ENCODE data around the gene LRRC17. TPM values are rescaled to one million over a fixed set of nuclear protein-coding genes. Genes with fewer than 3 reads are reported as not detected.
"Not testable (repeated sequence)": the region's sequence is repeated elsewhere in the genome, so short reads cannot be mapped to it uniquely, and the experiment has no call there.

Gene LRRC17
- total RNA-seq, 3 donors from 2014 or later = 0.14 TPM; not detected in 2

DNA sequence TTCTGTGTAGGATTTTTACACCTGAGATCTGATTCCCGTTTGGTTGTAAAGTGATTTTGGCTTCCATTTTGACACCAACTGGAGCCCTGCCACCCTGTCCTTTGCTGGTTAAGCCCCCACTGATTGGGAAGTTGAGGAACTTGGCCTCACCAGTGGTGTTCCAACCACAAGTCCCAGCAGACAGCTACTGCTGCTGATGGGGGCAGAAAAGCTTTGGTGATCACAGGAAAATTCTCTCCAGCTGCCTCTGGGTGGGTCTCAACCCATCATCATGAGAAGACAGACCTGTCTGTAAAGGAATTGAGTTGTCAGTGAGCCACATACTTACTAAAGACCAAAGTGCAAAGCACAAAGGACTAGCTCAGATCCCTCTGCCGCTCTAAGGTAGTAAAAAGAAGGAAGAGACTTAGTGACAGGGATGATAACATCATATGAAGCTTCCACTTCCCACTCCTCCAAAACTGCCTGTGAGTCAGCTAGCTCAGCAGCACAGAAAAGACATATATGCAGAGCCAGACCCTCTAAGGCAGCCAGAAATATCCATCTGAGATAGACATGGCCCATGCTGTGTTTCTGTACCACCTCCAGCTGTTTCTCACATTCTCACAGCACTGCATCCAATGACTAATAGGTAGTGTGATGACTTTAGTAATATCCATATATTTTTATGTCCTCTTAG lies 22.4 kb upstream of the LRRC17 start:
- peaks cover 5% of the 10 kb centered on the region for H3K27me3 Mint-ChIP-seq (ENCODE audit: low read depth)
- H3K4me3 Mint-ChIP-seq = no peak overlapping the region
- no peaks in the 10 kb centered on the region for H3K36me3 Mint-ChIP-seq (ENCODE audit: insufficient read depth)
- H3K4me1 Mint-ChIP-seq (ENCODE audit: low read depth) = no peaks in the 10 kb centered on the region
- DNase-seq (no peak), ATAC-seq (no peak)
- H3K9me3 Mint-ChIP-seq = no peaks in the 10 kb centered on the region

DNA sequence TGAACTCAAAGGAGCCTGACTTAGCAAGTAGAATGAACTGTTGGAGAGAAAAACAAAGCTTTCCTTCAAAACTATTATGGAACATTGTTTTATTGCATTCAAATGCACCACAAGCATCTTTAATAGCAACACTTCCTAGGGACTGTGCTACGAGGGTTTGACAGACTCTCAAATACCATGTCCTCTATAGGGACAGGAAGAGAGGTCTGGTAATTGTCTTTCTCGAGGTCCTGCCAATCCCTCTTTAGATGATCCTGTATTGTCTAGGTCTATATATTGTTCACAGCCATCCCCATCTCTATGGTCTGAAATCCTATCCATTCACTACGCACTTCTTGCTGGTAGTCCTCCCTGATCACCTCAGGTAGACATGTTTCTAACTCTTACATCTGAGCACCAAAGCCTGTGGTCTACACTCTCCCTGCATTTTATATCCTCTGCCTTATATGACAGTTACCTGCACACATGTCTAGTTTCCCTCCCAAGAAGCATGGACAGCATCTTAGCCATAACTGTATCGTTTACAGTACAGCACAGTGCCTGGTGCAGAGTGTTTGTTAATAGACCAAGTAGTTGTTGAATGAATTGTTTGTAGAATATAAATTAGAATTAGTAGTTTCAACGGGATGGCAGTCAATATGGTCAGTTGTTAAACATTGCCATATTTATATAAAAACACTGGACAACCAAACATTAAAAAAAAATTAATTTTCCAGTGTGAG lies 21.7 kb upstream of the LRRC17 start:
- ATAC-seq = no peak

GRCh38 chr7:102891693-102892261 lies 21.0 kb upstream of the LRRC17 start:
- H3K4me3 Mint-ChIP-seq = no peak overlapping the region
- H3K36me3 Mint-ChIP-seq (ENCODE audit: insufficient read depth) = no peaks in the 10 kb centered on the region
- H3K4me1 Mint-ChIP-seq (ENCODE audit: low read depth) = no peaks in the 10 kb centered on the region
- DNase-seq (no peak), ATAC-seq (no peak)
- H3K27me3 Mint-ChIP-seq (ENCODE audit: low read depth) = peaks cover 5% of the 10 kb centered on the region
- H3K9me3 Mint-ChIP-seq = no peaks in the 10 kb centered on the region

More for the DNA sequence above, 21.7 kb upstream of the LRRC17 start:
- Mint-ChIP-seq H3K9me3 (no peaks in the 10 kb centered on the region), H3K4me3 (no peak overlapping the region), H3K4me1 (ENCODE audit: low read depth) (no peaks in the 10 kb centered on the region), H3K36me3 (ENCODE audit: insufficient read depth) (no peaks in the 10 kb centered on the region), H3K27me3 (ENCODE audit: low read depth) (peaks cover 5% of the 10 kb centered on the region)
- DNase-seq = no peak

DNA sequence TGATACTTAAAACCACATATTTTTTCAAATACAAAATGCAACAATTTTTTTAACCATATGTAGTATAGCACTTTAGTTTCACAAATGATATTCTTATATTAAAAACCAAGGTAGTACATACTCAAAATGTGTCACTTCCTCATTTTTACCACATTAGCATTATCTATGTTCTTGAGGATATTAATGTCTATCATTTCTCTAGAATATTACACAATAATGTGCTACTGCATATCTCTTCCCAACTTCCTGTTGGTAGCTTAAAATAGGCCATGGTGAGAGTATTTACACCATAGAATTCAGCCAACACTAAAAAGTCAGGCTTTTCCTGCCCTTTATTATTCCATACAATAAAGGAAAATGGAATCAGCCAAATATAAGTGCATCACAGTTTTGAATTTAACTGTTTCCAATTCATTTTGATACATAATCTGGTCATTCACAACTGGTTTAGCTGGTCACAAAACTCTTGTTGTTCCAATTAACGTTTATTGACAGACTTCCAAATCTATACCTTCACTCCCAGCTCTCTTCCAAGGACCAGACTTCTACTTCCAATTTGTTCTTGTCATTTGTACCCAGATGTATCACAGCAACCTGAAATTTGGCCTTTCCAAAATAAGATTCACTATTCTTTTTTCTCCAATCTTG lies 20.0 kb upstream of the LRRC17 start:
- H3K27me3 Mint-ChIP-seq (ENCODE audit: low read depth) = peaks cover 5% of the 10 kb centered on the region
- DNase-seq = no peak
- no peaks in the 10 kb centered on the region for H3K4me1 Mint-ChIP-seq (ENCODE audit: low read depth)
- H3K36me3 Mint-ChIP-seq (ENCODE audit: insufficient read depth) = no peaks in the 10 kb centered on the region
- H3K4me3 Mint-ChIP-seq = no peak overlapping the region
- no peaks in the 10 kb centered on the region for H3K9me3 Mint-ChIP-seq
- ATAC-seq = no peak

DNA sequence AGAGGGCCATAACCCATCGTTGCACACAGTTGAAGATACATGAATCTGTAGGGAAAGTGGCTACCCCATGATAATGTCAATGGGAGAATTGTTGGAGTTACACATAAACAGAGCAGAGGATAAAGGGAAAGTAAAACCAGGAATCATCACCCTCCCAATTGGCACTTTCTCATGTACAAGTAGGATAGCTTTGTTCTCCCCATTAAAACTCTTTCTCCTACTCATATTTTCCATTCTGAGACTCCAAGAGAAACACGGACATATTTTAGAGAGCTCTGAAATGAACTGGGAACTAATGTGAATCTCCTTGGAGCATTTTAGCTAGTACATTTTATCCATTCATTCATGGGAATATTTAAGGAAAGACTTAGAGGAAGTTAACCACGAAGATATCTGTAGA lies 17.2 kb upstream of the LRRC17 start:
- Mint-ChIP-seq H3K36me3 (ENCODE audit: insufficient read depth) (no peaks in the 10 kb centered on the region), H3K27me3 (ENCODE audit: low read depth) (peaks cover 2% of the 10 kb centered on the region), H3K4me1 (ENCODE audit: low read depth) (no peaks in the 10 kb centered on the region), H3K4me3 (no peak overlapping the region), H3K9me3 (no peaks in the 10 kb centered on the region)
- ATAC-seq (no peak), DNase-seq (no peak)

GRCh38 chr7:102896585-102896984 lies 16.2 kb upstream of the LRRC17 start:
- no peaks in the 10 kb centered on the region for H3K36me3 Mint-ChIP-seq (ENCODE audit: insufficient read depth)
- no peaks in the 10 kb centered on the region for H3K9me3 Mint-ChIP-seq
- ATAC-seq = no peak

DNA sequence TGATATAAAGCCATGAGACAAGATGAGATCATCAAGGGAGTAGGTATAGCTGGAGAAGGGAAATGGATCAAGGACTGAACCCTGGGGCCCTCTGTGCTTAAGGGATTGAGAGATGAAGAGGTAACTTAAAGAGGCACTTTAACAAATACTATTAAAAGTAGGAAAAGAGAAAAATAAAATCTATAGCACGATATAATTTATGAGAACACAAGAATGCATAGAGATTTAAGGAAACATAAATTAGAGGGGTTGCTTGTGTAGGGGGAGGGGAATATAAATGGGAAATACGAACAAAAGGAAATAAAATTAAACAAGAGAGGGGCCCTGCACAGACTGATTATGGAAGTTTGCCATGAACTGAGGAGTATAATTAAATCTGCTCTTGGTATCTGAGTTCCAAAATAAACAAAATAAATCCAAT lies 15.6 kb upstream of the LRRC17 start:
- DNase-seq (no peak), ATAC-seq (no peak)

More at GRCh38 chr7:102896585-102896984, 16.2 kb upstream of the LRRC17 start:
- DNase-seq = no peak
- Mint-ChIP-seq H3K4me1 (ENCODE audit: low read depth) (no peaks in the 10 kb centered on the region), H3K27me3 (ENCODE audit: low read depth) (peaks cover 2% of the 10 kb centered on the region), H3K4me3 (no peak overlapping the region)

DNA sequence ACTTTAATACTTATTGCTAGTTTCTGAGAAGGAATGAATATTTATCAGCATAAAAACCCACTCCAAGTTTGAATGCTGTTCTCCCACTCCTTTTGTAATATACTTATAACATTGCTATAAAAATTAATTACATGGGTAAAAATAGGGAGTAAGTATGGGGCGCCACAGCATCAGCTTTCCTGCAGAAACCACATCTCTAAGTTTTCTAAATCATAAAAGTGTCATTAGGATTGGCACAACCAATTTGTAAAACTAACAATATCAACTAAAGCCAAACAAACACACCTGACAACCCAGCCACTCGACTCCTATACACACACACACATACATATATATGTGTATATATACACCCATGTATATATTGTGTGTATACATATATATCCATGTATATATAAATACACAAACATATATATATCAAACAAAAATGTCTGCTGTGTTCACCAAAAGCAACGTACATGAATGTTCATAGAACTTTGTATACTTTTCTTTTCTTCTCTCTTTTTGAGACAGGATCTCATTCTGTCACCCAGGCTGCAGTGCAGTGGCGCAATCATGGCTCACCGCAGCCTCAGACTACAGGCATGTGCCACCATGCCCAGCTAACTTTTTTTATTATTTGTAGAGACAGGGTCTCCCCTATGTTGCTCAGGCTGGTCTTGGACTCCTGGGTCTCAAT lies 14.8 kb upstream of the LRRC17 start:
- no peaks in the 10 kb centered on the region for H3K9me3 Mint-ChIP-seq
- ATAC-seq = no peak

More for the DNA sequence above, 15.6 kb upstream of the LRRC17 start:
- Mint-ChIP-seq H3K4me3 (no peak overlapping the region), H3K27me3 (ENCODE audit: low read depth) (peaks cover 2% of the 10 kb centered on the region), H3K4me1 (ENCODE audit: low read depth) (no peaks in the 10 kb centered on the region), H3K36me3 (ENCODE audit: insufficient read depth) (no peaks in the 10 kb centered on the region), H3K9me3 (no peaks in the 10 kb centered on the region)

GRCh38 chr7:102898532-102898859 lies 14.3 kb upstream of the LRRC17 start:
- DNase-seq (no peak), ATAC-seq (no peak)
- Mint-ChIP-seq H3K4me1 (ENCODE audit: low read depth) (no peaks in the 10 kb centered on the region), H3K27me3 (ENCODE audit: low read depth) (no peaks in the 10 kb centered on the region), H3K4me3 (no peak overlapping the region), H3K36me3 (ENCODE audit: insufficient read depth) (no peaks in the 10 kb centered on the region), H3K9me3 (no peaks in the 10 kb centered on the region)

More for the DNA sequence above, 14.8 kb upstream of the LRRC17 start:
- DNase-seq = no peak
- Mint-ChIP-seq H3K4me3 (no peak overlapping the region), H3K4me1 (ENCODE audit: low read depth) (no peaks in the 10 kb centered on the region), H3K36me3 (ENCODE audit: insufficient read depth) (no peaks in the 10 kb centered on the region), H3K27me3 (ENCODE audit: low read depth) (peaks cover under 1% of the 10 kb centered on the region)

DNA sequence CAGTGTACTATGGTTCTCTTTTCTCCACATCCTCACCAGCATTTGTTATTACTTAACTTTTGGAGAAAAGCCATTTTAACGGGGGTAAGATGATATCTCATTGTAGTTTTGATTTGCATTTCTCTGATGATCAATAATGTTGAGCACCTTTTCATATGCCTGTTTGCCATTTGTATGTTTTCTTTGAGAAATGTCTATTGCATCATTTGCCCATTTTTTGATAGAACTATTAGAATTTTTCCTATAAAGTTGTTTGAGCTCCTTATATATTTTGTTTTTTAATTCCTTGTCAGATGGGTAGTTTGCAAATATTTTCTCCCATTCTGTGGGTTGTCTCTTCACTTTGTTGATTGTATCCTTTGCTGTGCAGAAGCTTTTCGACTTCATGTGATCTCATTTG lies 10.7 kb upstream of the LRRC17 start:
- ATAC-seq; H3K9me3 Mint-ChIP-seq; H3K4me1 Mint-ChIP-seq (ENCODE audit: low read depth); H3K36me3 Mint-ChIP-seq (ENCODE audit: insufficient read depth); H3K27me3 Mint-ChIP-seq (ENCODE audit: low read depth); DNase-seq; H3K4me3 Mint-ChIP-seq: not testable (repeated sequence)

DNA sequence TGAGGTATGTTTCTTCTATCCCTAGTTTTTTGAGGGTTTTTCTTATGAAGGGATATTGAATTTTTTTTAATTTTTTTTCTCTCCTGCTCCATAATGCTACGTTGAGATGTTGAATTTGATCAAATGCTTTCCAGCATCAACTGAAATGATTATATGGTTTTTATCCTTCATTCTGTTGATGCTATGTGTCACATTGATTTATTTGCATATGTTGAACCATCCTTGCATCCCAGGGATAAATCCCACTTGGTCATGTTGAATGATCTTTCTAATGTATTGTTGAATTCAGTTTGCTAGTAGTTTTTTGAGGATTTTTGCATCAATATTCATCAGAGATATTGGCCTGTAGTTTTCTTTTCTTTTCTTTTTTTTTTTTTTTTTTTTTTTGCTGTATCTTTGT lies 9.2 kb upstream of the LRRC17 start:
- not testable (repeated sequence) for DNase-seq; H3K27me3 Mint-ChIP-seq (ENCODE audit: low read depth); H3K4me1 Mint-ChIP-seq (ENCODE audit: low read depth); H3K9me3 Mint-ChIP-seq; H3K4me3 Mint-ChIP-seq; ATAC-seq; H3K36me3 Mint-ChIP-seq (ENCODE audit: insufficient read depth)

GRCh38 chr7:102908676-102909075 lies 4.1 kb upstream of the LRRC17 start:
- H3K36me3 Mint-ChIP-seq (ENCODE audit: insufficient read depth) = peaks cover 6% of the 10 kb centered on the region
- H3K4me1 Mint-ChIP-seq (ENCODE audit: low read depth) = no peaks in the 10 kb centered on the region
- no peak for DNase-seq
- peaks cover 4% of the 10 kb centered on the region for H3K27me3 Mint-ChIP-seq (ENCODE audit: low read depth)
- no peak for ATAC-seq
- H3K9me3 Mint-ChIP-seq = peaks cover 9% of the 10 kb centered on the region
- H3K4me3 Mint-ChIP-seq = no peak overlapping the region

DNA sequence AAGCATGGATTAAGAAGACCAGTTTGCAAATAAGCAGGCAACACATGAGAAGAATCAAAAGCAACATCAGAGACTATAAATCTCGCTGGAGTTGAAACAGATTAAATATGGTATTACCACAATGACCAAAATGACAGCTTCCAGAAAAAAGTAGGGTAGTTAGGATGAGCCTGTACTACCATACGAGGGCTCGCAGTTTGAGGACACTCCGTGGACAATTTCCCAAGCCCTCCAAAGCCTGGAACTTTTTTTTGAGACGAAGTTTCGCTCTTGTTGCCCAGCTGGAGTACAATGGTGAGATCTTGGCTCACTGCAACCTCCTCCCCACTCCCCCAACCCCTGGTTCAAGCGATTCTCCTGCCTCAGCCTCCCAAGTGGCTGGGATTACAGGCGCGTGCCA lies 1.0 kb downstream of the LRRC17 start:
- H3K27me3 Mint-ChIP-seq (ENCODE audit: low read depth) = peaks cover 4% of the 10 kb centered on the region
- no peaks in the 10 kb centered on the region for H3K9me3 Mint-ChIP-seq

DNA sequence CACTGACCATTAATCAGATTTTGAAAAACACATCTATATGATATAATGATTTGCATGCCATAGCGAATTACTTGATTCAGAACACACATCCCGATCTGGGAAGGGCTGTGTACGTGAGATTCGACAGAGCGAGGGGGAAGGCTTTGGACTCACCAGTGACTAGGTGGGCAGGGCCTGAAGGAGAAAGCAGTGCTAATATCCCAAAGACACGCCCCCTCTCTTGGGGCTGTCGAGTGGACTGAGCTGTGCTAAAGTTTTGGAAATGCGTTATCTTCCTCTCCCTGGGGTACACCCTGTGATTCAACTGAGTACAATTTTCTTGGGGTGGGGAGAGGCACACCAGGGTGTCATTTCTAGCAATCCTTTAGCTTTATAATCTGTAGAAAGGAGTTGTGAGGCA lies 1.8 kb downstream of the LRRC17 start:
- no peaks in the 10 kb centered on the region for H3K4me1 Mint-ChIP-seq (ENCODE audit: low read depth)
- no peak for ATAC-seq

More for the DNA sequence above, 1.0 kb downstream of the LRRC17 start:
- DNase-seq (no peak), ATAC-seq (no peak)
- H3K36me3 Mint-ChIP-seq (ENCODE audit: insufficient read depth) = peaks cover 3% of the 10 kb centered on the region
- no peak overlapping the region for H3K4me3 Mint-ChIP-seq
- H3K4me1 Mint-ChIP-seq (ENCODE audit: low read depth) = no peaks in the 10 kb centered on the region

More for the DNA sequence above, 1.8 kb downstream of the LRRC17 start:
- DNase-seq = no peak
- H3K36me3 Mint-ChIP-seq (ENCODE audit: insufficient read depth) = peaks cover 3% of the 10 kb centered on the region
- no peaks in the 10 kb centered on the region for H3K9me3 Mint-ChIP-seq
- H3K4me3 Mint-ChIP-seq = no peak overlapping the region
- H3K27me3 Mint-ChIP-seq (ENCODE audit: low read depth) = peaks cover 4% of the 10 kb centered on the region
